Small intestine (tissue), 7 donors: ENCODE data around the gene FIGN. TPM values are rescaled to one million over a fixed set of nuclear protein-coding genes. Genes with fewer than 3 reads are reported as not detected.

Experiments used
- DNase-seq, 2 donors: peaks; one replicate each; pipeline versions ENCODE4 v3.0.0 to v3.0.0-alpha.2; 2013
- FAIRE-seq: peaks from 2 replicates; lab custom pipeline; 2012; peaks lifted over from hg19 to GRCh38; lab: Jason Lieb, UNC
- H3K27ac ChIP-seq, 3 donors: one replicate each; pipeline ENCODE4 v1.5.1; 2013; ENCODE audit warnings: low read length in 2 of 3, mild to moderate bottlenecking in 2 of 3, control low read depth in 1 of 3, inconsistent platforms in 1 of 3, low read depth in 1 of 3, moderate library complexity in 1 of 3
- H3K27me3 ChIP-seq, 3 donors: one replicate each; pipeline ENCODE4 v1.6.1; 2013; ENCODE audit warnings: low read length in 3 of 3, inconsistent platforms in 1 of 3; ENCODE audit not compliant: control insufficient read depth in 3 of 3, insufficient read depth in 3 of 3
- H3K36me3 ChIP-seq, 3 donors: one replicate each; pipeline ENCODE4 v1.6.1; 2013; ENCODE audit warnings: low read length in 3 of 3, inconsistent platforms in 1 of 3, low read depth in 1 of 3, mild to moderate bottlenecking in 1 of 3, moderate library complexity in 1 of 3; ENCODE audit not compliant: control insufficient read depth in 3 of 3, insufficient read depth in 2 of 3
- H3K4me1 ChIP-seq, 3 donors: one replicate each; pipeline ENCODE4 v1.6.1; 2013; ENCODE audit warnings: low read length in 2 of 3, inconsistent platforms in 1 of 3, low read depth in 1 of 3, mild to moderate bottlenecking in 1 of 3, moderate library complexity in 1 of 3; ENCODE audit not compliant: control insufficient read depth in 3 of 3, insufficient read depth in 2 of 3
- H3K4me3 ChIP-seq, 3 donors: one replicate each; pipeline ENCODE4 v1.5.1; 2013; ENCODE audit warnings: low read length in 3 of 3, control low read depth in 1 of 3, inconsistent platforms in 1 of 3, low read depth in 1 of 3, mild to moderate bottlenecking in 1 of 3, moderate library complexity in 1 of 3
- H3K9me3 ChIP-seq, 2 donors: one replicate each; pipeline ENCODE4 v1.6.1; 2013; ENCODE audit warnings: low read depth in 1 of 2, low read length in 1 of 2; ENCODE audit not compliant: control insufficient read depth in 2 of 2, insufficient read depth in 1 of 2
- WGBS, 3 donors: extraction: QIAGEN DNeasy Blood & Tissue Kit; methylation state at CpG; one replicate each; pipeline ENCODE4 v1.1.7; 2013; 5-methylcytosine and 5-hydroxymethylcytosine counted together
- polyA plus RNA-seq, 4 donors: library from polyadenylated mRNA; stranded (reverse) in 3 of 4; unstranded in 1 of 4; fragments of 200-250 nt in 3 of 4; fragments of 120-200 nt in 1 of 4; gene quantifications; one replicate each; pipeline versions ENCODE4 v1.2.1 to v1.2.3, GENCODE V29; 2013
- donor health status: healthy with polysubstance abuse.
- donor health status: control.
- donor health status: control.
- donor health status: Bipolar disorder and iron deficiency.
- donor health status: healthy.

Gene FIGN
- polyA plus RNA-seq, 4 donors = 0.27 to 1.0 (median 0.64) TPM; not detected in 1

DNA sequence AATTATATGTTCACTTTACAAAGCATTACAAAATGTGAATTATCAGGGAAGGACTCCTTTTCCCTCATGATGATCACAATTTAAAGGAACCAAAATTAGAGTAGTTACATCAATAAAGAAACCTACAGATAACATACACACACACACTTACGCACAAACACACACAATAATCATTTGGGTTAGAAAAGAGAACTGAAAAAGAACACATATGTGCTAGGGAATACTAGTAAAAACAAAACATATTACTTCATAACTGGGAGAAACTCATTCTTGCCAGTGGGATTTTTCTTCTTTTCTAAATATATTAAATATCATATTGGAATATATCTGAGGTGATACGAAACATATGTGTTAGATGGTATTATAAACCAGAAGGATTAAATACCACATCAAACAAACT, 42.3 kb downstream of the FIGN start:
- FAIRE-seq (no peak), DNase-seq (no peak)
- Histone ChIP-seq H3K36me3 (no peaks in the 10 kb centered on the region), H3K27ac (no peak overlapping the region), H3K27me3 (no peaks in the 10 kb centered on the region), H3K4me3 (no peak overlapping the region), H3K9me3 (no peaks in the 10 kb centered on the region), H3K4me1 (no peaks in the 10 kb centered on the region)
- WGBS, 3 donors = 82 to 87% (median 84%) methylated on average over 2 of the region's 2 CpGs

DNA sequence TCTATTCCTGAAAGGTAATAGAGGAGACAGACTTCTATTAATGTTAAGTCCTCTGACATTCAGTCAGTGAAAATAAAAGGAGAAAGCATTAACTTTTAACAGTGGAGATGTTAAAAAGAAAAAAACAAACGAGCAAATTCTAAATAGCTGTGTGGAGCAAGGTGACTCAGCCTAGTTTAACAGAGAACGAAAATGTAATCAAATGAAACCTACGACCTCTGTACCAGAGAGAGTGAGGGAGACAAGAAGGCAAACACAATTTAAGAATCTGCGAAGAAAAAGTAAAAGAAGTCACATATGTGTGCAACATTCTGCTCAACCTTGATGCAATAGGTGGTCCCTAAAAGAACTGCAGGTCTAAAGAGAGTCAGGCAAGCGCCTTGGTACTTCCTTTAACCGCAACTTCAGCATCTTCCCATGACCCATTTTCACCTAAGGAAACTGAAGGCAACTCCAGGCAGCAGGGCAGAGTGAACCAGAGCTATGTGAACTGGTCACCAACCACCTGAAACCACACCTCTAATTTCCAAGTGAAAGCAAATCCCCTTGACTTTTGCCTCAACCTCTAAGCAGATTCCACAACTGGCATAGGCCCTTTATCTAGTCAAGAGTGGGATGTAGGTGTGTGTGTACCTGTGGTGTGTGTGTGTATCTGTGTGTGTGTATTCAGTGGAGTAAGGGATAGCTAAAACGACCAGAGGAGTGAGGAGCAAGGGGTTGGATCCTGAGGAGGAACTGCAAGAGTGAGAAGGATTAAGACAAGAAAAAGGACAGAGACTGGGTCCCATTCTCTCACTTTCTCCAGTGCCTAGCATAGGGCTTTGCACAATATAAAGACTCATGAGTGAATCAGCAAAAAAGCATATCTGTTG, 43.0 kb downstream of the FIGN start:
- H3K4me3 ChIP-seq = no peak overlapping the region
- H3K9me3 ChIP-seq = no peaks in the 10 kb centered on the region
- no peaks in the 10 kb centered on the region for H3K27me3 ChIP-seq
- H3K36me3 ChIP-seq = no peaks in the 10 kb centered on the region
- no peaks in the 10 kb centered on the region for H3K4me1 ChIP-seq
- FAIRE-seq (no peak), DNase-seq (no peak)
- WGBS, 3 donors = 33 to 65% (median 42%) methylated on average over 7 of the region's 7 CpGs
- no peak overlapping the region for H3K27ac ChIP-seq

DNA sequence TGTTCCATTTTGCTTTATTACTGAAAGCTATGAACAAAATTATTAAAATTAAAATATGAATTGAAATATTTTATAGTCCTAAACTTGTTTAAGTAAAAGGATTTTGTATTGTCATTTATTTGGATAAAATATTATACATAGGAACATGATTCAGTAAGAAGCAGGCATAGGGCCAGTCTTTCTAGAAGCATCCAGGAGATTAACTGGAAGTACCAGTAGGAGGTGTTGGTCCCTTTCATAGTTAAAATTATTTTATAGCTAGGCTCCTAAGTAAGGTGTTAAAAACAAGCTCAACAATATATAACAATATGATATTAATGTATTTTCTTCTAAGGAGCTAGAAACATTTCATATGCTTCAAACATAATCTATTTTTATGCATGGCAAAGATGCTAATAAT, 43.7 kb downstream of the FIGN start:
- no peaks in the 10 kb centered on the region for H3K4me1 ChIP-seq
- no peak overlapping the region for H3K4me3 ChIP-seq
- no peaks in the 10 kb centered on the region for H3K9me3 ChIP-seq
- FAIRE-seq (no peak), DNase-seq (no peak)
- no peaks in the 10 kb centered on the region for H3K36me3 ChIP-seq
- no peaks in the 10 kb centered on the region for H3K27me3 ChIP-seq
- H3K27ac ChIP-seq = no peak overlapping the region

DNA sequence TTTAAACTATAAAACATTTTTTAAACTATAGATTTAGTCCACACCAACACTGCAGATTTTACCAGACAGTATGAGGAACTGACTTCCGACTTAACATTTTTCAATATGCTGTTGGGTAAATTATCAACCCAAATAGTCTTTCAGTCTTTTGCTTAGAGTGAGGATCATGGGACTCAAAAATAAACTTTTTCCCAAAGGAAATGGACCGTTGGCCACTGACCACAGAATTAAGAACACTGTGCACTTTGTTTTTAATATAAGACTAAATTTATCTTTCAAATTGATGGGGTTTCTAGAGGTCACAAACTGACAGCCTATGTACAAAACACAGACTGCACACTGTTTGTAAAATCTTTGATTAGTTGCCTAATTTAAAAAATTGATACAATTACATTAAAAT, 44.9 kb downstream of the FIGN start:
- no peaks in the 10 kb centered on the region for H3K36me3 ChIP-seq
- no peak for DNase-seq
- no peaks in the 10 kb centered on the region for H3K4me1 ChIP-seq
- H3K27me3 ChIP-seq = no peaks in the 10 kb centered on the region
- no peaks in the 10 kb centered on the region for H3K9me3 ChIP-seq
- no peak overlapping the region for H3K27ac ChIP-seq
- no peak for FAIRE-seq
- H3K4me3 ChIP-seq = no peak overlapping the region
- WGBS, 3 donors = 42 to 47% (median 46%) methylated on average over 2 of the region's 2 CpGs

DNA sequence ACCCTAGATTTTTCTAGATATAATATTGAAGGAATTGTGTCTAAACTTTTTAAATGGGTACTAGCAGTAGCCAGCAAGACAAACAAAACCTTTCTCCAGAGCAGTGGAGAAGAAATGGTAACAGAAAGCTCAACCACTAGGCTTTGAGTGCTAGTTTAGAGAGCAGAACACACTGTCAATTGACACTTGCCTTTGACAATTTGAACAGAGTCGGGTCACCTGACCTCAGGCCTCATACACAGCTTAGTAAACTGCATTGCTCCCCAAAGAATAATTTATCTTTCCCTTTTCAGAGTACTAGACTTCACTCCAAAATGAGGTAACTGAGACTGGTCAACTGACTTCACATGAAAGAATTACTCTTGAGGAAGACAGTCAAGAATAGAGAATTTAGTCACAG, 48.6 kb downstream of the FIGN start:
- FAIRE-seq = no peak
- no peaks in the 10 kb centered on the region for H3K27me3 ChIP-seq
- WGBS, 3 donors = 59 to 63% (median 61%) methylated on average over 1 of the region's 1 CpG

DNA sequence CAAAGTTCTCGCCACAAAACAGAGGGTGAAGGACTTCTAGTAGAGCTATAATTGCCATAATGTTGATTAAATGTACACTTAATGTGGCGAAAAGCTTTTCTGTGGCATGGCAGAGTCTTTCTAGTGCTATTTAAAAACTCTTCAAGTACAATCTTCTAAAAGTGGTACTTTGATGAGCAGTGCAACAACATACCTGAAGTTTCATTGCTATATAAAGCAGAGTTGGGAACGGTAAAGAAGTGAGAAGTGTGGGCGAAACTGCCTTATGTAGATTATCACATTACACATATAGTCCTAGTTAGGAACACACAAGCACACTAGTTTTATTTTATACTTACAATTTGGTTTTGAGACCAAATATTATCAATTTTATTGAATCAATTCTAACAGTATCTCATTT, 49.5 kb downstream of the FIGN start:
- FAIRE-seq (no peak), DNase-seq (no peak)
- no peaks in the 10 kb centered on the region for H3K9me3 ChIP-seq
- no peak overlapping the region for H3K27ac ChIP-seq
- H3K27me3 ChIP-seq = no peaks in the 10 kb centered on the region
- H3K4me3 ChIP-seq = no peak overlapping the region
- no peaks in the 10 kb centered on the region for H3K4me1 ChIP-seq
- H3K36me3 ChIP-seq = no peaks in the 10 kb centered on the region
- WGBS, 3 donors = 68 to 71% (median 71%) methylated on average over 4 of the region's 4 CpGs

More for the DNA sequence above, 48.6 kb downstream of the FIGN start:
- Histone ChIP-seq H3K4me1 (no peaks in the 10 kb centered on the region), H3K27ac (no peak overlapping the region), H3K4me3 (no peak overlapping the region), H3K9me3 (no peaks in the 10 kb centered on the region), H3K36me3 (no peaks in the 10 kb centered on the region)
- DNase-seq = no peak

DNA sequence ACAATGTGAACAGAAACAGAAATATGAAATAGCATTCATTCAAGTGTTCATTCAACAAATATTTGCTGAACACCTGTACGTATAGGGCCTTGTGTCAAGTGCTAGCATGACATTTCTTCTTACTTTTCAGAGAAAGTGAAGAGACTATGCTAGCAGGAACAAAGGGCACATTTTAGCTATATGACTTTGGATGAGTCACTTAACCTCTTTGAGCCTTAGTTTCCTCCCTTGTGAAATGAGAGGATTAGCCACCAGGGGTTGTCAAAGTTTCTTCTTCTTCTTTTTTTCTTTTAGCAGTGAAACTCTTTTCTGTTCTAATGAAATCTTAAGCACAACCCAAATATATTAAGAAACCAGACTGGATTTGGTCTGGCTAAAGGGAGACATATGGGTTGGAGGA, 53.1 kb downstream of the FIGN start:
- FAIRE-seq = no peak
- H3K27me3 ChIP-seq = no peaks in the 10 kb centered on the region
- no peaks in the 10 kb centered on the region for H3K4me1 ChIP-seq
- DNase-seq = no peak
- H3K36me3 ChIP-seq = no peaks in the 10 kb centered on the region
- no peaks in the 10 kb centered on the region for H3K9me3 ChIP-seq
- no peak overlapping the region for H3K4me3 ChIP-seq
- H3K27ac ChIP-seq = no peak overlapping the region
- 59 to 78% (median 70%) methylated on average over 1 of the region's 1 CpG for WGBS, 3 donors

DNA sequence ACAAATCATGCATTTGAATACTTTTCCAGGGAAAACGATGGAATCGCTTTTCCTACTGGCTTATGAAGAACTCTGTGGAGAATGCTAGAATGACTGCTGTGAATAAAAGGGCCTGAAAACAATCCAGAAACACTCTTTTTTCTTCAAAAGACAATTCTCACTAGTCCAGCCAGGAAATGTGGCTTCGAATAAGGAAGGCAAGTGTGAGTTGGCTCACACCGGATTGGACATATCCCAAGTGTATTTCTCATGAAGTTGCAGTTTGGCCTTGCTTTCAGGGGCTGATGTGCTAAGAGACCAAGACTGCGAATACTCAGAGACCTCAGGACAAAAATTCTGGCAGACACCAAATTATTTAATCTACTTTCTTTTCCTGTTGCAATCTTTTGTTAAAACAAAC, 54.1 kb downstream of the FIGN start:
- H3K4me3 ChIP-seq = no peak overlapping the region
- H3K9me3 ChIP-seq = no peaks in the 10 kb centered on the region
- H3K27ac ChIP-seq = no peak overlapping the region
- FAIRE-seq (no peak), DNase-seq (no peak)
- no peaks in the 10 kb centered on the region for H3K36me3 ChIP-seq
- WGBS, 3 donors = 68 to 86% (median 84%) methylated on average over 5 of the region's 5 CpGs
- no peaks in the 10 kb centered on the region for H3K27me3 ChIP-seq
- H3K4me1 ChIP-seq = no peaks in the 10 kb centered on the region

DNA sequence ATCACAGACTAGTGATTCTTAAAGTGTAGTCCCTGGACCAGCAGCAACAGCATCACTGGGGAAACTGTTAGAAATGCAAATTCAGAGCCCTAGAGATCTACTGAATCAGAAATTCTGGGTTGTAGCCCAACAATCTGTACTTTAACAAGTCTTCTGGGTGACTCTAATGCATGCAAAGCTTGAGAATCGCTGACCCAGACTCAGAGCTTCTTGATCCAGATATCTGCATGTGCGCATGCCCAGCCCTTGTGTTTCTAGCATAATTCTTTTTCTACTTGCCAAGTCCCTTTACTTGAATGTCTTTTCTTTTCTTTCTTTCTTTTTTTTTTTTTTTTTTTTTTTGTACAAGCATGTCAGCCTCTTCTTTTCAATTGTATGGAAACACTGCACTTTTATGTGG, 60.4 kb downstream of the FIGN start:
- H3K27me3 ChIP-seq = no peaks in the 10 kb centered on the region
- H3K4me1 ChIP-seq = no peaks in the 10 kb centered on the region
- H3K36me3 ChIP-seq = no peaks in the 10 kb centered on the region
- no peaks in the 10 kb centered on the region for H3K9me3 ChIP-seq
- no peak overlapping the region for H3K27ac ChIP-seq
- DNase-seq = no peak
- 74 to 96% (median 87%) methylated on average over 2 of the region's 2 CpGs for WGBS, 3 donors
- FAIRE-seq = no peak
- H3K4me3 ChIP-seq = no peak overlapping the region
